IPS-18c (cell line): ENCODE measurements around the gene LMAN2.

Experiments
- H3K4me3 ChIP-seq: 2 replicates; pipeline ENCODE4 v1.7.0; 2013; ENCODE audit warnings: low read depth, mild to moderate bottlenecking, low read length, moderate library complexity; ENCODE audit not compliant: insufficient read depth
- H3K9me3 ChIP-seq: one replicate; pipeline ENCODE4 v1.6.1; 2013; ENCODE audit warnings: mild to moderate bottlenecking, low read length, moderate library complexity; ENCODE audit not compliant: control insufficient read depth, insufficient read depth

The LMAN2 gene

GRCh38 chr5:177338251-177339106 lies 13.0 kb downstream of the LMAN2 start:
- H3K4me3 ChIP-seq = no peak overlapping the region
- H3K9me3 ChIP-seq = no peaks in the 10 kb centered on the region

- Histone ChIP-seq H3K9me3 (no peaks in the 10 kb centered on the region), H3K4me3 (no peak overlapping the region)
These were observed 14.6 kb downstream of the LMAN2 start for GRCh38 chr5:177336603-177337494.

- H3K9me3 ChIP-seq = no peaks in the 10 kb centered on the region
- H3K4me3 ChIP-seq = no peak overlapping the region
These were observed 15.4 kb downstream of the LMAN2 start for GRCh38 chr5:177336112-177336511.

GRCh38 chr5:177335701-177336065 lies 15.8 kb downstream of the LMAN2 start:
- Histone ChIP-seq H3K4me3 (no peak overlapping the region), H3K9me3 (no peaks in the 10 kb centered on the region)

- no peak overlapping the region for H3K4me3 ChIP-seq
- no peaks in the 10 kb centered on the region for H3K9me3 ChIP-seq
These were observed 16.4 kb downstream of the LMAN2 start for GRCh38 chr5:177334781-177335700.

- Histone ChIP-seq H3K4me3 (no peak overlapping the region), H3K9me3 (no peaks in the 10 kb centered on the region)
These were observed 17.3 kb downstream of the LMAN2 start for GRCh38 chr5:177334155-177334551.

GRCh38 chr5:177333420-177334154 lies 17.9 kb downstream of the LMAN2 start:
- Histone ChIP-seq H3K9me3 (no peaks in the 10 kb centered on the region), H3K4me3 (no peak overlapping the region)

GRCh38 chr5:177332896-177333260 lies 18.6 kb downstream of the LMAN2 start:
- H3K9me3 ChIP-seq = no peaks in the 10 kb centered on the region
- no peak overlapping the region for H3K4me3 ChIP-seq

GRCh38 chr5:177332031-177332895 lies 19.2 kb downstream of the LMAN2 start:
- H3K4me3 ChIP-seq = no peak overlapping the region

GRCh38 chr5:177330991-177331842 lies 20.3 kb downstream of the LMAN2 start:
- H3K4me3 ChIP-seq = no peak overlapping the region
- H3K9me3 ChIP-seq = no peaks in the 10 kb centered on the region

More at GRCh38 chr5:177332031-177332895, 19.2 kb downstream of the LMAN2 start:
- no peaks in the 10 kb centered on the region for H3K9me3 ChIP-seq

- no peak overlapping the region for H3K4me3 ChIP-seq
- no peaks in the 10 kb centered on the region for H3K9me3 ChIP-seq
These were observed 21.6 kb downstream of the LMAN2 start for GRCh38 chr5:177329883-177330282.

GRCh38 chr5:177328545-177329231 lies 22.8 kb downstream of the LMAN2 start:
- no peak overlapping the region for H3K4me3 ChIP-seq
- no peaks in the 10 kb centered on the region for H3K9me3 ChIP-seq

GRCh38 chr5:177327539-177328522 lies 23.6 kb downstream of the LMAN2 start:
- Histone ChIP-seq H3K4me3 (no peak overlapping the region), H3K9me3 (no peaks in the 10 kb centered on the region)
